Measurements from ENCODE around the gene MX2. TPM values are rescaled to one million over a fixed set of nuclear protein-coding genes. Genes with fewer than 3 reads are reported as not detected.

MX2 gene
- total and polyA plus RNA-seq, 10 of the 15 experiments (the other 5 are each of a cell fraction or from before 2014, with no cell fraction given), result 10.5 to 167 (median 46.1) TPM

DNA sequence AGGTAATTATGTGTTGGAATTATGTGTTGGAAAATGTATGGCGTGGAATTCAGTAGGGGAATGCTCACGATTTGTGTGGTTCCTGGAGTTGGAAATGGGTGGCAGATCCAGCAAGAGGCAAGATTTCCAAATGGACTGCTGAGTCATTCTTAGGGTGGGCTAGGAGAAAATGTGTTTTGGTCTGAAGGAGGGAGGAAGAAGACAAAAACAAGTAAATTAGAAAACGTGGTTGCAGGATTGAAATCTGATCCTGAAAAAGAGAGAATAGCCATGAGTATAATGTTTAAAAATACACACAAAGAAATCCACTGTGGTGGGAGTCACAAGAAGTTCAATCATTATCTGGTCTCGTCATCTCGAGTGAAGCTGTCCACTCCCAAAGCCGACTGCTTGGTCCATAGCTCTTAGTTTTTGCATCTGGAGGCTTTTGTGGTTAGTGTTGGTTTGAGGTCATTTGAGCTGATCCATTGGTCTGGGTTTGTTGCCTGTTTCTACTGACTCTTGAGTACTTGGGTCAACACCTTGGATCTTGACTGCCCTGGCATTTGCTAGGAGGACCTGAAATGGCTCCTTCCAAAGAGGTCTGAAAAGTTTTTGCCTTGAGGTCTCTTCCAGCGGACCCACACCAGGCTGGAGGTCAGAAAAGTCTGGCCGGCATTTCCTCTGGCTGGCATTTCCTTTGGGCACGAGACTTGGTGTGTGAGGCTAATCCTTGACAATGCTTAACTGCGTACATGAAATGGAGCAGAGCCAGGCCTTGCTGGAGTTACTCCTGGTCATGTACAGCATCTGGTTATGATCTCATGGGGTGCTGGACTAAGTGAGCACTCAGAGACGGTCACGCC lies 9.2 kb downstream of the MX2 start:
- in situ Hi-C loops (cut with MboI) (no loop called here), intact Hi-C loops (cut with micrococcal nuclease; ENCODE audit: unreplicated experiment) (no loop called here)
- TF ChIP-seq, protein P1, sequence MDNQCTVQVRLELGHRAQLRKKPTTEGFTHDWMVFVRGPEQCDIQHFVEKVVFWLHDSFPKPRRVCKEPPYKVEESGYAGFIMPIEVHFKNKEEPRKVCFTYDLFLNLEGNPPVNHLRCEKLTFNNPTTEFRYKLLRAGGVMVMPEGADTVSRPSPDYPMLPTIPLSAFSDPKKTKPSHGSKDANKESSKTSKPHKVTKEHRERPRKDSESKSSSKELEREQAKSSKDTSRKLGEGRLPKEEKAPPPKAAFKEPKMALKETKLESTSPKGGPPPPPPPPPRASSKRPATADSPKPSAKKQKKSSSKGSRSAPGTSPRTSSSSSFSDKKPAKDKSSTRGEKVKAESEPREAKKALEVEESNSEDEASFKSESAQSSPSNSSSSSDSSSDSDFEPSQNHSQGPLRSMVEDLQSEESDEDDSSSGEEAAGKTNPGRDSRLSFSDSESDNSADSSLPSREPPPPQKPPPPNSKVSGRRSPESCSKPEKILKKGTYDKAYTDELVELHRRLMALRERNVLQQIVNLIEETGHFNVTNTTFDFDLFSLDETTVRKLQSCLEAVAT (IDR thresholded peaks at IDR 0.05), result 0 out of 2 replicates have a peak, but pooled peaks have one; percentile 3
- TF ChIP-seq NR2F1 (conservative IDR thresholded peaks at IDR 0.05), result 0 out of 2 replicates have a peak, but pooled peaks have one; percentile 14
- no peak for TF ChIP-seq RB1 (IDR thresholded peaks at IDR 0.05; ENCODE audit: borderline replicate concordance)
- H4K20me1 ChIP-seq (ENCODE audit: control insufficient read depth, insufficient read depth), result no peaks in the 10 kb centered on the region; the same call in 1 of the 2 replicates
- no peaks in the 10 kb centered on the region for H3K9me3 ChIP-seq (replicated peaks; ENCODE audit: control insufficient read depth, insufficient read depth, low read length)
- ATAC-seq (no peak), DNase-seq (ENCODE audit: low read depth, low spot score) (no peak), FAIRE-seq (no peak)
- no TSS peak for BruUV-seq (replicated peaks)
- ChIA-PET SMC1A (ENCODE audit: uncharacterized antibody, unreplicated experiment) (interaction anchor here (1.2 to 8.3 kb wide), 12 partner anchors 9 to 97 kb away, joined by 3 to 67 read pairs (median 16); partner anchors contain the start of genes MX1 and MX2), CTCF (interaction anchor here (0.9 to 7.4 kb wide), 8 partner anchors 12 to 199 kb away, joined by 3 to 99 read pairs (median 4); partner anchors contain the start of gene MX1), POLR2A (interaction anchor here (0.5 to 4.6 kb wide), 8 partner anchors 8 to 390 kb away, joined by 3 to 80 read pairs (median 6); partner anchors contain the start of genes MX1 and MX2), RAD21 (ENCODE audit: unreplicated experiment) (interaction anchor here (1.5 to 7.7 kb wide), 6 partner anchors 10 to 395 kb away, joined by 3 to 97 read pairs (median 32); partner anchors contain the start of genes MX1 and MX2)
- H3K9ac ChIP-seq (ENCODE audit: control insufficient read depth, insufficient read depth, low read length), result peak overlapping the region; percentile 32
- no peaks in the 10 kb centered on the region for H3K27me3 ChIP-seq (replicated peaks in 1 of 2; ENCODE audit: control insufficient read depth in 2 of 2, insufficient read depth in 2 of 2, low read length in 1 of 2)
- 59% methylated on average over 12 of the region's 12 CpGs for WGBS (ENCODE audit: insufficient coverage, insufficient replicate concordance, low lambda C conversion rate, missing lambda C conversion rate)
- peaks cover 66% of the 10 kb centered on the region for H3K79me2 ChIP-seq (ENCODE audit: control insufficient read depth, insufficient read depth, low read length)
- peak overlapping the region; percentile 66; the same call in 1 of the 2 replicates for H3K27ac ChIP-seq (ENCODE audit: control insufficient read depth, insufficient read depth)
- H3K4me3 ChIP-seq, result peak overlapping the region; percentile 75
- peaks cover 32% of the 10 kb centered on the region for H3K4me1 ChIP-seq (ENCODE audit: control insufficient read depth, insufficient read depth, low read length)
- H3K4me2 ChIP-seq (ENCODE audit: control insufficient read depth, insufficient read depth), result peak overlapping the region; percentile 95
- no peak overlapping the region for H2AFZ ChIP-seq (ENCODE audit: control insufficient read depth, low read depth, low read length)
- H3K36me3 ChIP-seq (ENCODE audit: control insufficient read depth in 2 of 2, insufficient read depth in 2 of 2, low read length in 1 of 2), result no peaks in the 10 kb centered on the region; a peak in 2 of 4 replicates

All from GM12878 (cell line).